Right kidney (tissue), 1 donor: Measurements from ENCODE around the gene KATNIP.

Source experiments
- DNase-seq: peaks from one replicate; pipeline ENCODE4 v3.0.0-alpha.2; 2016

Gene KATNIP

DNA sequence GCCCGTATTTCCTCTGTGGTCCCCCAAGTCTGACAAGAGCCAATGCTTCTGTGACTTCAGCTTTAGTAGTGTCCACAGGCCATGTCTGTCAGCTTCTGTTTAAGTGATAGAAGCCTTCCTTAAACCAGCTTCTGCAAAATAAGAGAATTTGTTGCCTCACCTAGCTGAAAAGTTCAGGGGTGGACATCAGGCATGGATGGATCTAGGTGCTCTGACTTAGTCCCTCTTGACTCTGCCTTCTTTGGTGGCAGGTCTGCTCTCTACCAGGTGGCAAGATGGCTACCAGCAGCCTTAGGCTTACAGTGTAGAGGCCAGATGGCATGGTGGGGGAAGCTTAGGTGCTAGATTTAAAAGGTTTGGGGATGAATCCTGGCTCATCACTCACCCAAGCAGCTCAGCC lies 33.7 kb downstream of the KATNIP start:
- no peak for DNase-seq

DNA sequence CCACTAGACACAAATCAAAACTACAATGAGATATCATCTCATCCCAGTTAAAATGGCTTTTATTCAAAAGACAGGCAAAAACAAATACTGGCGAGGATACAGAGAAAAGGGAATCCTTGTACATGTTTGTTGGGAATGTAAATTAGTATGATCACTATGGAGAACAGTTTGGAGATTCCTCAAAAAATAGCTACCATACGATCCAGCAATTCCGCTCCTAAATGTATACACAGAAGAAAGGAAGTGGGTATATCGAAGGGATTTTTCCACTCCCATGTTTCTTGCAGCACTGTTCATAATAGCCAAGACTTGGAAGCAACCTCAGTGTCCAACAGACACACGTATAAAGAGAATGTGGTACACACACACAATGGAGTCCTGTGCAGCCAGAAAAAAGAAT lies 35.3 kb downstream of the KATNIP start:
- DNase-seq = no peak

DNA sequence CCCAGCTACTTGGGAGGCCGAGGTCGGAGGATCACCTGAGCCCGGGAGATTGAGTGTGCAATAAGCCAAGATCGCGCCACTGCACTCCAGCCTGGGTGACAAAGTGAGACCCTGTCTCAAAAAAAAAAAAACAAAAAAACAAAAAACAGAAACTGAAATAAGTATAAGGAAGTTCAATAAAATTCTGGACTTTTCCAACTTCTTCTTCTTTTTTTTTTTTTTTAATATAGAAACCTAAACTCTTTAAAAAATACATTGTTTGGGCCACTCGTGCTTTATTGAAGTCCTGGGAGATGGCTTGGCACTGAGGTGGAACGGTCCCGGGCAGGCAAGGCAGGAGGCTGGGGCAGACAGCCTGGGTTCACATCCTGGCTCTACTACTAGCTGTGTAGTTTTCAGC lies 36.8 kb downstream of the KATNIP start:
- DNase-seq = no peak

DNA sequence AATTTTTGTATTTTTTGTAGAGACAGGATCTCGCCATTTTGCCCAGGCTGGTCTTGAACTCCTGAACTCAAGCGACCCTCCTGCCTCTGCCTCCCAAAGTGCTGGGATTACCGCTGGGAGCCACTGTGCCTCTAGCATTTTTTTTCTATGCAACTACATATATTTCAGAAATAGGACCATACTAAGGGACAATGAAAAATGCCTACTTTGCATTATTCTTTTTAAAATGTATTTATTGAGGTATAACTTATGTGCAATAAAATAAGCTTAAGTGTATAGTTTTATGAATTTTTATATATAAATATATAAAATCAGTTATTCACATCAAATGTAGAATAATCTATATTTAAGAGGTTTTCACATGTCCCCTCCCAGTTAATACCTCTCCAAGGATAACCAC lies 38.1 kb downstream of the KATNIP start:
- DNase-seq = no peak

DNA sequence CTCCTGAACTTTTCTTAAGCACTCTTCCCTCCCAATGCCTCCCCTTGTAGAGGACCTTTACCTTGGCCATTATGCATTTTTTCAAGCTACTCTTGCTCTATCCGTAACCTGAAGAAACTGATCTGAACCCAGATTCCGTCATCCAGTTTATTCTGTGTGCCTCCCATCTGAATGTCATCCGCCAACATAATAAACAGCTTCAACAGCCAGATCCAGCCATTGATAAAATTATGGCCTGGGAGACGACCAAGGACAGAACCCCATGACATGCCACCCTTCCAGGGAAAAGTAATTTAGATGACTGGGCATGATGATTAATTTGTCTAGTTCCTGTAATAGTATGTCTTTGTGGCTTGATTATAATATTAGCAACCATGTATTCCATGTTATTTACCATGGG lies 41.9 kb downstream of the KATNIP start:
- no peak for DNase-seq

DNA sequence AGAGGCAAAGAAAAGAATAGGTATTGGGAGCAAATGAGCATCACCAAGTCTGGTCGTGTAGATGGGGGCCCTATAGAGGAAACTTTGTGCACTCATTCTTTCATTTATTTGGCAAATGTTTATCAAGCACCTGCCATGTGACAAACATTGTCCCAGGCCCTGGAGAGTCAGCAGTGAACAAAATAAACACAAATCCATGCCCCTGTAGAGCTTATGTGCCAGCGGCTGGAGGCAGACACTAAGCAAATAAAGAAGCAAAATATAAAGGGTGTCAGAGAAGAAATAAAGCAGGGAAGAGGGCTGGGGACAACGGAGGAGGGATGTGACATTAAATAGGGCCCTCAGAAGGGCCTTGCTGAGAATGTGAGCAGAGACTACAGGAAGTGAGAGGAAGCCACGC lies 45.5 kb downstream of the KATNIP start:
- no peak for DNase-seq

DNA sequence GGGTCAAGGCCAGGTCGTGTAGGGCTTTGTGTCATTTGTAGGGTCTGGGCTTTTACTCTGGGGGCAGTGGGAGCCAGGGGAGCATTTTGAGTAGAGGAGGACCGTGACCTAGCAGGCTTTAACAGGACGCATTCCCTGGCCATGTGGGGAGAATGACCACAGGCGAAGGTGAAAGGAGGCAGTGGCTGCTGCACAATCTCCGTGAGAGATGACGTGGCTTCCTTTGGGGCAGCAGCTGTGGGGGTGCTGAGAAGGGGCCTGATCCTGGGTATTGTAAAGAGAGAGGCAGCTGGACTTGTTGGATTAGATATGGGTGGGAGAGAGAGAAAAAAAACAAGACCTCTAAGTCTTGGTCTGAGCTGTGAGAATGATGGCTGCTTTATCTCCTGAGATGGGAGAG lies 46.0 kb downstream of the KATNIP start:
- DNase-seq = no peak

DNA sequence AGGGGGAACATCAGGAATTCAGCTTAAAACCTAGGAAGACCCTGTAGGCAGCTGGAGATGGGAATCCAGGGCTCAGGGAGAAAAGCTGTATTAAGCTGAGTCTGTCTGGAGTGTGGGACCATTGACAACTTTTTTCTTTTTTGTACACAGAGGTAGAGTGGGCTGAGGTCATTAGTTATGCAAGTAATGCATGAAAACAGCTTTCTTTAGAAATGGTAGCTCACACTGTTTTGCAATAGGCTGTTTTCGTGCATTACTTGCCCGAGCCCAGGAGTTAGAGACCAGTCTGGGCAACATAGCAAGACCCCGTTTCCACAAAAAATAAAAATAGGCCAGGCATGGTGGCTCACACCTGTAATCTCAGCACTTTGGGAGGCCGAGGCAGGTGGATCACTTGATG lies 46.5 kb downstream of the KATNIP start:
- no peak for DNase-seq

DNA sequence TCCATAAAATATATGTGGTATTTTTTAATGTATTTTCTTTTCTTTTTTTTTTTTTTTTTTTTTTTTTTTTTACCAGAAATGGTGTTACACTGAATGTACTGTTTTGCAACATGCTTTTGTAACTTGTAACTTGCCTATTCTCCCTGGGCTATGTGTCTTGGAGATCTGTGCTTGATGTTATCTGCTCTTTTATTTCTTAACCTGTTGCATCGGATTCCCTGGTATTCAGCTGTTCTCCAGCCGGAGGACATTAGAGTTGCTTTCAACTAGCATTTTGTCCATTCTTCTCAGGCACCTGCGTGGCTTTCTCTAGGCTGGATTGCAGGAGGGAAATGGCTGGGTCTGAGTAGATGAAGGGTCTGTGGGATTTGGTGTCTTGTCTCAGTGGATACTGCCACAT lies 47.4 kb downstream of the KATNIP start:
- no peak for DNase-seq

DNA sequence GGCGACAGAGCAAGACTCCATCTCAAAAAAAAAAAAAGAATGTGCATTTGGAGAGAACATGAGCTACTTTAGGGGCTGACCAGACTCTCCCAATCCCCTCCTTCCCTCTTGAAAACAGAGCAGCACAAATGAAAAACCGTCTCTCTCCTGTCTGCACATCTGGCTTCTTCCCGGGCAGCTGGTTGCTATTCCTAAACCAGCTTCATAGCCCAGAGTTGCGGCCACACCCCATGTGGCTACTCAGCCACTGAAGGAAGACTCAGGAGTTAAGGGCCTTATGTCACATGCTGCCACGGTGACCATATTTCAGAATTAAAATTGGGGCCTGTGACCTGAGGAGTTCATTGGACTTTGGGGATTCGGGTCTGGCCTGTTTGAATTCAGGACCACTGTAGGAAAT lies 48.3 kb downstream of the KATNIP start:
- no peak for DNase-seq

DNA sequence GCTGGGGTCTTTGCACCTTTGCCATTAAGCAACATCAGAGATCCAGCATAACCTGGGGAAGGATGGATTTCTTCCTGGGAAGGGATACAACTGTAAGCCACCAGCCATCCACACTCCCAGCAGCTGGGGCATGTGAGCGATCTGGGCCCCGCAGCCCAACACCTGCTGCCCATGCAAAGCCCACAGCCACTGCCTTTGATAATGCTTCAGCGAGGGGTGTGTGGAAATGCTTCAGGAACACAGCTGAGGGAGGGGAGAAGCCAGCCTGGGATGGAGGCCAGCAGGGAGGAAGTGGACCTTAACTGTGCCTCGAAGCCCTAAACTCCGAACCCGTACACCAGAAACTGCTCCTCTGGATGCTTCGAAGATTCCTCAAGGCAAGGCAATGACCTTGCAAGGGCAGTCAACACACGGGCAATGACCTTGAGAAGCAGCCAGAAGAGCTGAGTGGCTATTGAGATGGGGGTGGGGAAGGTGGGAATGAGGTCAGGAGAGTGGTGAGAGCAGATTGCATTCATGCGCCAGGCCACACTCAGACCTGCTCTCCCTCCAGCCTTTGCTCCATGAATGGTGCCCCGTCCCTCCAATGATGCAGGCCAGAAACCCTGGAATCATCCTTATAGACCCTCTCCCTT lies 49.1 kb downstream of the KATNIP start:
- DNase-seq = no peak

DNA sequence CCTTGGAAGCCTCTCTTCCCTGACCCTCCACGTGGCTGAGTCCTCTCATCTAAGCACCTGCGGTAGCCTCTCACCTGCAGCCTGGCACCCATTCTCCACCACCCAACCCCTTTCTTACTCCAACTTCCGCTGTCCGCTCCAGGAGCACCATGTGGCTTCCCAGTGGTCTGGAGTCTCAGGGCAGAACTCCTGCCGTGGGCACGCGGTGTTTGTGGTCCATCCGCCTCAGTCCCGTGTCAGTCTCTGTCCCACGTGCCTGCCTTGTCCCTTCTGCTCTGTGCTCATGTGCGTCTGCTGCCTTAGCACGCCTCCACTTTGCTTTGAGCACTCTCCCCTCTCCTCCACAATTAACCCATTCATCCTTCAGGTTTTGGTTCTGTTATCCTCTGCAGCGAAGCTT lies 49.7 kb downstream of the KATNIP start:
- no peak for DNase-seq
